Lung microvascular endothelial cell (primary cell): ENCODE results near the gene STMN3. TPM values are rescaled to one million over a fixed set of nuclear protein-coding genes. Genes with fewer than 3 reads are reported as not detected.
A peak's percentile ranks its signal among the peaks of the same experiment; 100 is the strongest.
"Not testable (repeated sequence)": the region's sequence is repeated elsewhere in the genome, so short reads cannot be mapped to it uniquely, and the experiment has no call there.

Source experiments
- DNase-seq, 2 donors: peaks; one replicate each; pipeline versions ENCODE4 v3.0.0 to v3.0.0-alpha.2; 2010; ENCODE audit warnings: low read depth in 2 of 2
- total RNA-seq: library from RNA; depleted of rRNA; stranded (reverse); fragments of >200 nt; gene quantifications from 2 replicates; pipeline ENCODE4 v1.2.1, GENCODE V29; 2014

STMN3 gene
- total RNA-seq, 1 donor from 2014 or later = under 0.01 TPM

DNA sequence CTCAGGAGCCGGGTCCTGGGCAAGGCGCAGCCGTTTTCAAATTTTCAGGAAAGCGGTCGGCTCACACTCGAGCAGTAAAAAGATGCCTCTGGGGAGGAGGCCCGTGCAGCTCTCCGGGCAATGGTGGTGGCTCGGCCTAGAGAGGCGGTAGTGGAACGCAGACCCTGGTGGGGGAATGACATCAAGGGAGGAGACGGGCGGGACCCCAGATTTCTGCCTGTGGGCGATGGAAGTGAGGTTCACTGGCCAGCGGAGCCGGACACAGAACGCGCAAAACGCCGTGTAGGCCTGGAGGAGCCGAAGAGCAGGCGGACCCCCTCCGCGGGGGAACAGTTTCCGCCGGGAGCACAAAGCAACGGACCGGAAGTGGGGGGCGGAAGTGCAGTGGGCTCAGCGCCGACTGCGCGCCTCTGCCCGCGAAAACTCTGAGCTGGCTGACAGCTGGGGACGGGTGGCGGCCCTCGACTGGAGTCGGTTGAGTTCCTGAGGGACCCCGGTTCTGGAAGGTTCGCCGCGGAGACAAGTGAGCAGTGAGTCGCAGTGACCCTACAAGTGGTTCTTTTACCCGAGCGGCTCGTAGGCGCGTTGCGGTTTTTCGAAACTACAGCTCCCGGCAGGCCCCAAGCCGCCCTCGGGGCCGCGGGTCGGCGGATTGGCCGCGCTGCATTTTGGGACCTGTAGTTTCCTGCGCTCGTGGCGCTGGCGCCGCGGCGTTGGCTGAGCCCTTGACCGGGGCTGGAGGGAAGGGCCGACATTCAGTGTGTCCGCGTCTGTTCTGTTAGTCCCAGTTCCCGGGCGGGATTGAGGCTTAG, 4.9 kb upstream of the STMN3 start, which contains the start of gene RTEL1:
RTEL1 (plus strand) TSS at position 376 of the 812 bp plus-strand sequence. CDS start 1,091 bp downstream, outside the sequence.
- peak; percentile 95 for DNase-seq

DNA sequence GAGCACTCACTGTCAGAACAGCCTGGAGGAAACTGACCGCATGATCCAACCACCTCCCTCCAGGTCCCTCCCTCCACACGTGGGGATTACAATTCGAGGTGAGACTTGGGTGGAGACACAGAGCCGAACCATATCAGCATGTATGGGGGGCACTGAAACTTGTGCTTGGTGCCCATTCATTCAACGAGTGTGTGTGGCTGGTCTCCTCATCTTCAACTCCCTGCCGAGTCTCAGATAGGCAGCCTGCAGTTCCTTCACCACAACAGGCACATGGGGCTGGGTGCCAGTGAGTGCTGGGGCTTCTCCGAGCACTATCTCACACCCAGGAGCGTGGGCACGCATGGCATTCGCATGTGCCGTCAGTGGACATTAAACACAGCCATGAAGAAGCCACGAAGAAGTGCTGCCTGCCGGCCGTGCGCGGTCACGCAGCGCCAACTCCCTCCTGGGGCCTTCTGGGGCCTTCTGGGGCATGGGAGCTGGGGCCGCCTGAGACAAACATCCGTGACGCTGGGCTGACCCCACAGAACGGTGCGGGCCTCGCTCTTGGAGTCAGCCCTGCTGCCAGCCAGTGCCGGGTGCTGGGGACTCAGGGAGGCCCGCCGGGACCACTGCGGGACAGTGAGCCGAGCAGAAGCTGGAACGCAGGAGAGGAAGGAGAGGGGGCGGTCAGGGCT, 4.2 kb upstream of the STMN3 start:
- DNase-seq = no peak

DNA sequence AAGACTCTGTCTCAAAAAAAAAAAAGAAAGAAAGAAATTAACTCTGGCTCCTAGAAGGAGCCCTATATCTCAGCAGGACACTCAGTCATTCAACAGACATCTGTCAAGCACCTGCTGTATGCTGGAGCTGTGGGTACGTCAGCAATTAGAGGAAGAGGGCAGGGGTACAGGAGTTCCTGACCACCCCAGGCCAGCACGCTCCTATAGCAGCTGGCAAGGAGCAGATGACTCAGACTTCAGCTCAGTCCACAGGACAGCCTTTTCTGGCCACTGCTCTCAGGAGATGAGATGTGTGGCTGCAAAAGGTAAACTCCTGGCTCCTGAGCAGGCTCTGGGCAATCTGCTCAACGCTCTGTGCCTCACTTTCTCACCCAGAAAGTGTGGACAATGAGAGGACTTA, 3.2 kb upstream of the STMN3 start:
- no peak for DNase-seq

DNA sequence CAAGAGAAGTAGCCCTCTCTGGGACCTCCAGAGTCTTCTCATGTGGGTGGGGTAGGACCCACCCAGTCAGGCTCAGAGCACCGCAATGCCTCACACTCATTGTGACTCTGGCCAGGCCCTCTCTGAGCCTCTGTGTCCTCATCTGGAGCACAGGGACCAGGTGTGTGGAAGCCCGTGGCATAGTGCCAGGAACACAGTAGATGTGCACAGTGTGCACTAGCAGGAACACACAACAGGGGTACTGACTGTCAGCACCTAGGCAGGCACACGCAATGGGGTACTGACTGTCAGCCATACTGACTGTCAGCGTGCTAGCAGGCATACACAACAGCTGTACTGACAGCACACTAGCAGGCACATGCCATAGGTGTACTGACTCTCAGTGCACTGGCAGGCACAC, 2.0 kb upstream of the STMN3 start:
- DNase-seq = no peak

DNA sequence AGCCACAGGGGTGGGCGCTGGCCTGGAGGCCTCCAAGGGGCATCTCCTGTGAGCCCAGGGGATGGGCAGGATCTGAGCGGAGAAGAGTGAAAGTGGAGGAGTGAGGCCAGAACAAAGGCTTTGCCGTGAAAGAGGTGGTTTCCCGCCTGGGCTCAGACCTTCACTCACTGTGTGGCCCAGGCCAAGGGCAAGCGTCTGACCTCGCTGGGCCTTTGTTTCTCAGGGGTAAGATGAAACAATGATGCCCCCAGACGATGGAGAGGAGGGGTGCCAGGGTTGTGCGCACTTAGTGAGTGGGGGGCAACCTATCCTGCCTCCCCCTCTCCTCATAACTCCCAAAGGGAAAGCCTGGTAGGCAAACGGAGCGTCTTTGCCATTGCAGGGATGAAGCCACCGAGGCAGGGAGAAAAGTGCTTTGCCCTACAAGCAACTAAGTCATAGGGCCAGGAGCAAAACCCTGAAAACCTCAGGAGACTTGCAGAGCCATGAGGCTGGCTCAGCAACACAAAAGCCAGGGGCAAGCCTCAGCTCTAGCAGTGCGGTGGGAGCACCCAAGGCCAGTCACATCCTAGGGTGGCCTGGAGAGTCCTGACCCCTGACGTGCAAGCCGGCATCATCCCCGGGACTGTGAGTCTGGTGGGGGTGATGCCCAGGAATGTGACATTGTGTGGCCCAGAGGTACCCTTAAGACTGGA, 897 bp upstream of the STMN3 start:
- no peak for DNase-seq

DNA sequence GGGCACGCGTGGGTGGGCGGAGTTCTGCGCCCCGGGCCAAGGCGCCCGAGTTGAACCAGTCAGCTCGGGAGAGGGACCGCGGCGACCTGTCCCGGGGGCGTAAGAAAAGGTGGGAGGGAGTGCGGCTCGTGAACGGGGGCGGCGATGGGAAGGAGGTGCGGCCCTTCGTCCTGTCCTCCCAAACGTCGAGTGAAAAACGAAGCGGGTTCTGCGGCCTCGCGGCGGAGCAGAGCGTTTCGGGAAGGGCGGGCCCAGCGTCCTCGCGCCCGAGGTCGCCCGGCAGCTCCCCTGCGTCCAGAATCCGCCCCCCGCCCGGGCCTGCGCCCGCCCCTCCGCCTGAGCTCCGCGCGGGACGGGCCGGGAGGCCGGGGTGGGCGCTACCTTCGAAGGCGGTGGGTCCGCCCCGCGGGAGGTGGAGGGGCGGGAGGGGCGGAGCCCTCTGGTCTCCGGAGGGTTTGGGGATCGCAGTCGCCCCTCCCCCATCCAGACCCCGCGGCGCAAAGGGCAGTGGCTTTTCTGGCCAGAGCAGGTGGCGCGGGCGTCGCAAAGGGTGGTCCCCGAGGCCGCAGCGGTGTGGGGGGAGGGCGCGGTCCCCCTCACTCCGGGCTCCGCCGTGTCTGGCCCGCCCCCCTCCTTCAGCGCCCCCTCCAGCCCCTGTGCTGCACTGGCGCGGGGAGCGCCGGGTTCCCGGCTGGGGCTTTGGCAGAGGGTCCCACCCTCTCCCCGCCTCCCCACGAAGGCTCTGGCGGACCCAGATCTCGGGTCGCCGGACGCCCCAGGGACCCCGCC, 838 bp downstream of the STMN3 start:
- DNase-seq = no peak

DNA sequence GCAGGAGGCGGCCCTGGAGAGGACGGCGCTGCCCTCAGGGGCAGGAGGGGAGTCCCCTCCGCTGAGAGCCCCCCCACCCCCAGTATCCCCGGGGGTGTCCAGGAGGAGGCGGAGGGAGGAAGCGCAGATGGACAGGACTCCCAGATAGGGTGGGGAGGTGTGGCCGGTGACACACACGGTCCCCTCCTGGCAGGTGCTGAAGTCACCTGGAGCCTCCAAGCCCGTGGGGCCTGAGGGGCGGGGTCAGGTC, 1.4 kb downstream of the STMN3 start:
- DNase-seq = no peak

DNA sequence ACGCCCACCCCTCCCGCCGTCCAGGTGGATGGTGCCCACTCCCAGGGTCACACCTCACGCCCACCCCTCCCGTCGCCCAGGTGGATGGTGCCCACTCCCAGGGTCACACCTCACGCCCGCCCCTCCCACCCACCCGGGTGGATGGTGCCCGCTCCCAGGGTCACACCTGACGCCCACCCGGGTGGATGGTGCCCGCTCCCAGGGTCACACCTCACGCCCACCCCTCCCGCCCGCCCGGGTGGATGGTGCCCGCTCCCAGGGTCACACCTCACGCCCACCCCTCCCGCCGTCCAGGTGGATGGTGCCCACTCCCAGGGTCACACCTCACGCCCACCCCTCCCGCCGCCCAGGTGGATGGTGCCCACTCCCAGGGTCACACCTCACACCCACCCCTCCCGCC, 2.7 kb downstream of the STMN3 start:
- DNase-seq = not testable (repeated sequence)

DNA sequence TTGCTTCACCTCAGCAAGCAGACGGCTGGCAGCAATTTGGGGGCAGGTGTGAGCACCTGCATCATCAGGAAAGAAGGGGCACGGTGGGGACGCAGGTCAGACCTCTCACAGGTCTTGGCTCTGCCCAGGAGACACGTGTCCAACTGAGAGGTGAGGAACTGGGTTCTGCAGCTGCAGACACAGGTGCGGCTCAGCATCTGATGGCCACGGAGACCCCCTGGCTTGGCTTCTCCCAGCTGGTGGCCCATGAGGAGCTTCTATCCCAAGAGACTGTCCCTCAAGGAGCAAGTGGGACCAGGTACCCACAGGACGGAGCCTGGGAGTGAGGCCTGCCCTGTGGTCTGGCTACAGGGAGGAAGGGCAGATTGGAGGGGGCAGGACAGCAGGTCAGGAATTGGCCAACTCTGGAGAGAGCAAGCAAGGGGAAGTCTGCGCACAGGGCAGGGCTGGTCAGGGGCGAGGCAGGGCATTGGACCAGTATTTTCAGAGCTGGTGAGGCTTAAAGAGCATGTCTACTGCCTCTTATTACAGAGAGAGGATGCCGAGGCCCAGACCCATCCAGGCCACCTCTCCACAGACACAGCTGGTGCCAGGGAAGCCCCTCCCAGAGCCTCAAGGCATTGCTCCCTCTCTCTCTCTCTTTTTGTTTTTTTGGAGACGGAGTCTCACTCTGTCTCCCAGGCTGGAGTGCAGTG, 4.2 kb downstream of the STMN3 start:
- no peak for DNase-seq

DNA sequence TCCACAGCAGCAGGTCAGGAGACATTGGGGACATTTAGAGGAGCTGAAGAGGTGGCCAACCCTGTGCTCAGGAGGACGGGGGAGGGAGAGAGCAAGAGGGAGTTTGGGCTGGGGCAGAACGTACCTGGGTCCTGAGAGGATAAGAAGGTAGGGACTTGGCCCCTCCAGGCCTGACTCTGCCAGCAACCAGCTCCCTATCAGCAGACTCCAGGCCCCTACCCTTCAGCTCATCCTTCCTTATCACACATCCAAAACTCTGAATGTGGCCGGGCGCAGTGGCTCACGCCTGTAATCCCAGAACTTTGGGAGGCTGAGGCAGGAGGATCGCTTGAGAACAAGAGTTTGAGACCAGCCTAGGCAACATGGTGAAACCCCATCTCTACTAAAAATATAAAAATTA, 5.0 kb downstream of the STMN3 start:
- no peak for DNase-seq

DNA sequence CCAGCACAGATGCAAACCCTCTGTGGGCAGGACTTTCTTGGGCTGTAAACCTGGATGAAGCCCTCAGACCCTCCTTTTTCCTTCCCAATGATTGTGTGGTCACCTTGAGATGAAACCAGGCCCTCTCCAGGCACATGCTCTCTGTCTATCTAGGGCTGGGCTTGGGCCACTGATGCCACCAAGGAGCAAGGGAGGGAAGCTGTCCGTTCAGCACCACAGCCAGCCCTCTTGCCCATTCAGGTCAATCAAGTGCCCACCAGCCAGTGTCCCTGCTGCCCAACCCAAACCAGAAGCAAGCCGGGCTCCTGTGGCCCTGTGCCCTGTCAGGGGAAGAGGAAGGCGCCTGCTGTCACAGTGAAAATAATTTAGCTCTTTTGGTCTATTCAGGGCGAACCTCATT, 8.0 kb downstream of the STMN3 start:
- no peak for DNase-seq

DNA sequence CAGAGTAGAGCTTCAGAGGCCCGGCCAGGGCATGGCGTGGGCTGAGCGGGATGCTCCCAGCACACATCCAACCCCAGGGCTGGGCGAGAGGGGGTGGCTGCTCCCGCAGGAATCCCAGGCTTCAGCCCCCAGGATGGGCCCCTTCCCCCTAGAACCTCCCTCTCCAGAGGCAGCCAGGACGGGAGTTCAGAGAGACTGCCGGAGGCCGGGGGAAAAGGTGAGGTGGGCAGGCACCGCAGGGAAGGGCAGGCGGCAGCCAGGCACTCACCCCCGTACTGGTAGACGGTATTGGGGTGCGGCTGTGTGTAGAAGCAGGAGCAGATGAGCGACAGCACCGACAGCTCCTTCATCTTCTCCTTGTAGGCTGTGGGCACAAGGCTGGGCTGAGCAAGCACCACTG, 9.3 kb downstream of the STMN3 start:
- no peak for DNase-seq

DNA sequence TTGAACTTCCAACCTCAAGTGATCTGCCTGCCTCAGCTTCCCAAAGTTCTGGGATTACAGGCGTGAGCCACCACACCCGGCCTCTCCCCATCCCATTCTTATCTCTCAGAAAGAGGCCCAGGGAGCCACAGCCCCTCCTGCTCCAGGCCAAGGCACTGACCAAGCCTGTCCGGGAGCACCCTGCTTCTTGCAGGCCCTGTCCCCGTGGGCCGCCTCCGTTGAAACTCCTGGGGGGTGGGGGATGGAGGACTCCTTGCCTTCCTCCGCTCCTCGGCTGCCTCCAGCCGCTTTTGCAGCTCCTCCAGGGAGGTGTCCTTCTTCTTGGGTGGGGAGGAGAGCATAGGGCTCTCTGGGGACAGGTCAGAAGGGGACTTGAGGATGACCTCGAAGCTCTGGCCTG, 9.7 kb downstream of the STMN3 start:
- DNase-seq = no peak

DNA sequence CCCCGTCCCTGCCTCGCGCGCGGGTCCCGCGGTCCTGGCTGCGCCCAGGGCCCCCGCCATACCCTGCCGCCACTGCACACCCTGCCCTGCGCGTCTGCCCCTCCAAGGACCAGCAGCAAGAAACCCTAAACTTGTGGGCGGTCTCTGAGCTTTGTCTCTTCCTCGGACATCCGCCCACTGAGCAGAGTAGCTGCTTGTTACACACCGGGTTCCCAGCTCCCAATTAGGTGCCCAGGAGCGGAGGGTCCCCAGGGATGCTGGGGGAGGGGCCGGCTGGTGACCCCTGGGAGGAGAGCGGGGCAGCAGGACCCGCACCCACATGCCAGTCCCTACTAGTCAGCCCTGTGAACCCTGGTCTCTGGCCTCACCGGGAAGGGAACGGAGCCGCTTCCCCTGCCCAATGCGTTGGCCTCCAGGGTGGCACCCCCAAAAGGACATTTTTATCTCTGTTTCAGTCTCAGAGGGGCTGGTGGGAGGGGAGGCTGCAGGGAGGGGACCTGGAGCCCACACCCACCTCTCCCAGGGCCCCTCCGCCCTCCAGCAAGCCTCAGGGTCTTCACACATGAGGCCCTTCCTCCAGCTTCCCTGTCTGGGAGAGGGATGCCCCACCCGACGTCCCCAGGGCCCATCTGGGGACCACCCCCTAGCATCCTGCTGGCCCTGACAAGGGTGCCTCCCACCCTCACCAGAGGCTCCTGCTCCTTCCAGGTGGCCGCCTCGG, 10.5 kb downstream of the STMN3 start:
- no peak for DNase-seq

DNA sequence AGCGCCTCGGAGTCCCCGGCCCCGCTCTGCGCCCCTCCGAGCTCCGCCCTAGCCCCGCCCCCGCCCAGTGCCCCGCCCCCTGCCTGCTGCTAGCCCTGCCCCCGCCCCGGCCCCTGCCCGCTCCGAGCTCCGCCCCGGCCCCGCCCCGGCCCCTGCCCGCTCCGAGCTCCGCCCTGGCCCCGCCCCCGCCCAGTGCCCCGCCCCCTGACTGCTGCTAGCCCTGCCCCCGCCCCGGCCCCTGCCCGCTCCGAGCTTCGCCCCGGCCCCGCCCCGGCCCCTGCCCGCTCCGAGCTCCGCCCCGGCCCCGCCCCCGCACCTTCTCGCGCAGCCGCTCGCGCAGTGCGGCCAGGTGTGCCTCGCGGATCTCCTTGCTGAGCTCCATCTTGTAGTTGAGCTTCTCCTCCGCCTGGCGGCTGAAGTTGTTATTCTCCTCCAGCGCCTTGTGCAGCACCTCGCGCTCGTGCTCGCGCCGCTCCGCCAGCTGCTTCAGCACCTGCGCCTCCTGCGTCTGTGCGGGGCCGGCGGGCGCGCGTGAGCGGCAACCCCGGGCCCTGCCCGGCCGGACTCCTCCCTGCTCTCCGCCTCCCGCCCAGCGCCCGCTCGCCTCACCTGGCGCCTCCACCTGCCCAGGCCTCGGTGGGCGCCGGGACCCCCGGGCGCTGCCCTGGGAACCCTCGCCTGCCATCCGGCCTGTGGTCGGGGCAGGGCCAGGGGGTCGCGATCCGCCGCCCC, 11.3 kb downstream of the STMN3 start:
- DNase-seq = peak; percentile 87 to 95

DNA sequence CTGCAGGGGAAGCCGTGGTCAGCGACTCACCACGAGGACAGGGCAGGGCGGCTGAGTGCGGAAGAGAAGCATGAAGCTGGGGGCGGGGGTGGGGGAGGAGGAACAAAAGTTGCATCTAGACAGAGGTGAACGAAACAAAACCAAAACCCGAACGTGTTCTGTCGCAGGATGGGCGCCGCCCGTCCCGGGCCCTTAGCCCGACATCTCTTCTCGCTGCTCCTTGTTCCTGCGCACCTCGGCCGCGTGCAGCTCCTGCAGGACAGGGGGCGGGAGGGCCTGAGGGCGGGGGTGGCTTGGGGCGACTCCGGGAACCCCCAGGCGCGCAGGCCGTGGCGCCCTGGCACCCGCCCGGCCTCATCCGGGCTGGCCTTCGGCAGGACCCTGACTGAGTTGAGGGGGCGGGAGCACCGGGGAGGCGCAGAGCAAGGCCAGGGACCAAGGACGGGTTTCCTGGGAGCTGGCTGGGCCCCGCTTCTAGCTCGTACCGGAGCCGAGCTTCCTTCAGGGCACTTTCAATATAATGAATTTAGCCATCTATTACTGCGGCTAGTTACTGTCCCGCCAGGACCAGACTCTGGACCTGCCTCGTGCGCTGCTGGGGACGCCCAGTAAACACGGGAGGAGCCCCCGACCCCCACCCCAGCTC, 12.0 kb downstream of the STMN3 start:
- peak in 1 of 2 donors; percentile 41 for DNase-seq

DNA sequence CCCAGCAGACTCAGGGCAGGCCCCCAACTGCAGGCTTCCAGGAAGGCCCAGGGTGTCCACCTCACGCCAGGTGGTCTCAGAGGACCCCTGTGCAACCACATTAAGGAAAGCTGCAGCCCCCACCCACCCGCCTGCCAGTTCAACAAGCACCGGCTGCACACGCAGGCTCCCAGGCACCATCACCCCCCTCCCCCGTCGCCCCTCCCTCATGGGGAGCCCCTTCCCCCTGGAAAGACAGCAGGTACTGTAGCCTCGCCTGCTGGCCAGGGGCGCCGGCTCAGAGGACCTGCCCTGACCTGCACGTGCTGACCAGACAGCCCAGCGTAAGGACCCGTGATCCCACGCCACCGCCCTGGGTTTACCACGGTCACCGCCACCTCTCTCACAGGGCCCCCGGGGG, 12.5 kb downstream of the STMN3 start:
- not testable (repeated sequence) for DNase-seq

DNA sequence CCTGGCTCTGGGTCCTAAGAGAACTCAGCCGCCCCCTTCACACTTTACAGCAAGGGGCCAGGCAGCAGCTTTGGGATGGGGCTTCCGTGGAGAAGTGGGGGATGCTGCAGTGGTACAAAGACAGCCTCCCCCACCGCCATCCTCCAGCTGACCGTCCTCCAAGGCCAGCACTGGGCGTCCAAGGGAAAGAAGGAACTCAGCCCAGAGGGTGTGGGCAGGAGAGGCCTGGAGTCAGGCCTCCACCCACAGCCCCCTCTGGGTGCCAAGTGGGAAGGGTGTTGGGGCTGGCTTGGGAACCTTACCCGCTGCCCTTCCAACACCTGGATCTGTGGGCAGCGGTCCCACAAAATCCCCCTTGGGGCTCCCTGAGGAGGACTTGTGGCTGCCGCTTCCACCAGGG, 13.1 kb downstream of the STMN3 start:
- DNase-seq = no peak
